SJSA1 (cell line): ENCODE data around the gene RAB3D. TPM values are rescaled to one million over a fixed set of nuclear protein-coding genes. Genes with fewer than 3 reads are reported as not detected.
A peak's percentile ranks its signal among the peaks of the same experiment; 100 is the strongest.
"Not testable (repeated sequence)": the region's sequence is repeated elsewhere in the genome, so short reads cannot be mapped to it uniquely, and the experiment has no call there.

ENCODE experiments used
- DNase-seq, 2 experiments: peaks; one replicate each; pipeline ENCODE4 v3.0.0-alpha.2; 2015 to 2020; ENCODE audit warnings: low spot score in 2 of 2, low read depth in 1 of 2
- H3K27ac ChIP-seq: fragments of 250-450 bp; sonication (Bioruptor Pico); 2 replicates; pipeline ENCODE4 v1.5.1; 2020; ENCODE audit warnings: mild to moderate bottlenecking, moderate library complexity
- H3K27me3 ChIP-seq: fragments of 250-450 bp; sonication (Bioruptor Pico); replicated peaks from 2 replicates; pipeline ENCODE4 v1.5.1; 2020; ENCODE audit warnings: mild to moderate bottlenecking, moderate library complexity
- H3K36me3 ChIP-seq: fragments of 250-450 bp; sonication (Bioruptor Pico); 2 replicates; pipeline ENCODE4 v1.5.1; 2020; ENCODE audit warnings: mild to moderate bottlenecking
- H3K4me1 ChIP-seq: fragments of 250-450 bp; sonication (Bioruptor Pico); replicated peaks from 2 replicates; pipeline ENCODE4 v1.6.1; 2021; ENCODE audit warnings: mild to moderate bottlenecking
- H3K4me3 ChIP-seq: fragments of 250-450 bp; sonication (Bioruptor Pico); 2 replicates; pipeline ENCODE4 v1.5.1; 2020; ENCODE audit warnings: mild to moderate bottlenecking
- H3K9me3 ChIP-seq: fragments of 250-450 bp; sonication (Bioruptor Pico); replicated peaks from 2 replicates; pipeline ENCODE4 v1.5.1; 2020; ENCODE audit warnings: mild to moderate bottlenecking
- total RNA-seq: library from RNA; depleted of rRNA; stranded (reverse); fragments of >200 nt; shearing (Covaris generic); gene quantifications from 2 replicates; pipeline ENCODE4 v1.2.3, GENCODE V29; 2014; rRNA removed

The RAB3D gene, protein sequence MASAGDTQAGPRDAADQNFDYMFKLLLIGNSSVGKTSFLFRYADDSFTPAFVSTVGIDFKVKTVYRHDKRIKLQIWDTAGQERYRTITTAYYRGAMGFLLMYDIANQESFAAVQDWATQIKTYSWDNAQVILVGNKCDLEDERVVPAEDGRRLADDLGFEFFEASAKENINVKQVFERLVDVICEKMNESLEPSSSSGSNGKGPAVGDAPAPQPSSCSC
- 0.38 and 1.4 TPM in 2 replicates for total RNA-seq

DNA sequence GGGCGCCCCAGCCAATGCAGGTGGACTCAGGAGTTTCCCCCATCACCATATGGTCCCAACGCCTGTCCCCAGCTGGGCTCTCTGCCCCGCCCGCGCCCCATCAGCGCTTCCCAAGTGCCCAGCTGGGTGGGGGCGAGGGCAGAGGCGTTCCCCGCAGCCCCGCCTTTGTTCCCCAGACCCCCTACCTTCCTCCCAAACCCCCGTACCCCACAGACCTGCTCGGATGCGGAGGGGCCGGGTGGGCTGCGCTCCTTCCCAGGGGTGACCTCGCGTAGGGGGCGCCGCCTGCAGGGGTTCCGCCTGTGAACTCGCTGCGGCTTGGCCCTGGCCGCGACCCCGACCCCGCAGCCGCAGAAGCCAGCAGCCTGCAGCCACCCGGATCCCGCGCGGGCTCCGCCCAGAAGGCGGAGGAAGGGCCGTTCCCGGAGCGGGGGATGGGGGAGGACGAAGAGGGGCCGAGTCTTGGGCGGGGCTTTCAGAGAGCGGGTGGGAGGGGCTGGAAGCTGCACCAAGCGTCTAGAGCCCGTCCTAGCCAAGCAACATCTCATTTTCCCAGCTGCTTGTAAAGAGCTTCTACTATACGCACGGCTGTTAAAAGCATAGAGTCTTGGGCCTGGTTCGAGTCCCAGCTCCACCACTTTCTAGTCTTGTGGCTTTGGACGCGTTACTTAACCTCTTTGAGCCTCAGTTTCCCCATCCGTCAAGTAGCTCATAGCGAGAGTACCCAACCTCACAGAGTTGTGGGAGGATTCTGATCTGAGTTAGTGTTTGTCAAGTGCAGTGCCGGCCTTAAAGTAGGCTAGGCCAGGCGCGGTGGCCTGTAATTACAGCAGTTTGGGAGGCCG is at the start of gene RAB3D:
TSS of gene RAB3D (minus strand) at position 404 of the 845 bp plus-strand sequence. CDS start 2,258 bp downstream, outside the sequence.
- Histone ChIP-seq H3K36me3 (peaks cover 6% of the 10 kb centered on the region), H3K9me3 (no peaks in the 10 kb centered on the region), H3K4me1 (peaks cover 17% of the 10 kb centered on the region), H3K27ac (no peak within 1 kb of the TSS), H3K27me3 (no peaks in the 10 kb centered on the region), H3K4me3 (0 out of 2 replicates have a peak within 1 kb of the TSS, but pooled peaks have one; percentile 12)
- DNase-seq = peak in 1 of 2 experiments; percentile 74

DNA sequence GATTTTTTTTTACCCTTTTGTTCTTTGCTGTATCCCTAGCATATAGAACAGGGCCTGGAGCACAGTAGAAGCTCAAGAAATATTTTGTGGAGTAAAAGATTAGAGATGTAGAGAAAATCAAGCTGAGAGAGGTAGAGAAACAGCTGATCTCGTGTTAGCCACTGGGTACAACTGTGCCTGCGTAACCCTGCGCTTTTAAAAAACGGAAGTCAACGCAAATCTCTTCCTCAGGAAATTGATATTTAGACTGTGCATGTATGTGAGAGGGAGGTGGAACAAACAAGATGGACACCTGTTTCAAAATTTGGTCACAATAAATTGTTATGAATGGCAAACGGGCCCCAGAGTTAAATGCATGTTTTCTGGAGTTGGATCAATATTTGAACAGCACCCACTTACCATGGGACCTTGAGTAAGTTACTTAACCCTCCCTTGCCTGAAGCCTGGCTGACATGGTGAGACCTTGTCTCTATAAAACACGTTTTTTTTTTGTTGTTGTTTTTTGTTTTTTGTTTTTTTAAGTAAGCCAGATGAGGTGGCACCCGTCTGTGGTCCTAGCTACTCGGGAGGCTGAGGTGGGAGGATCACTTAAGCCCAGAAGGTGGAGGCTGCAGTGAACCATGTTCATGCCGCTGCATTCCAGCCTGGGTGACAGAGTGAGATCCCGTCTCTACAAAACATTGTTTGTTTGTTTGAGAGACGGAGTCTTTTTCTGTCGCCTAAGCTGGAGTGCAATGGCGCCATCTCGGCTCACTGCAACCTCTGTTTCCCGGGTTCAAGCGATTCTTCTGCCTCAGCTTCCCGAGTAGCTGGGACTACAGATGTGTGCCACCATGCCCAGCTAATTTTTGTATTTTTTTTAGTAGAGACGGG is 47.9 kb upstream of the RAB3D start:
- H3K27ac ChIP-seq = no peak overlapping the region
- H3K36me3 ChIP-seq = no peaks in the 10 kb centered on the region
- H3K27me3 ChIP-seq = peaks cover 12% of the 10 kb centered on the region
- H3K4me1 ChIP-seq = peaks cover 15% of the 10 kb centered on the region
- no peaks in the 10 kb centered on the region for H3K9me3 ChIP-seq
- H3K4me3 ChIP-seq = no peak overlapping the region
- no peak for DNase-seq

DNA sequence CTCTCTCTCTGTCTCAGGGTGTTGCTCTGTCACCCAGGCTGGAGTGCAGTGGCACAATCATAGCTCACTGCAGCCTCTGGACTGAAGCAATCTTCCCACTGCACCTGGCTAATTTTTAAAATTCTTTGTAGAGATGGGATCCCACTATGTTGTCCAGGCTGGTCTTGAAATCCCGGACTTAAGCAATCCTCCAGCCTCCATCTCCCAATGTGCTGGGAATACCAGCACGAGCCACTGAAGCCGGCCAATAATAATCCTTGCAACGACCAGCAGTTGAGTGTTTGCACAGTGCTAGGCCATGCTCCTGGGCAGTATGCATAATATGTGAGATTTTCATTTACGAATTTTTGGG is 45.3 kb upstream of the RAB3D start:
- DNase-seq = no peak
- H3K27ac ChIP-seq = no peak overlapping the region
- H3K4me3 ChIP-seq = no peak overlapping the region
- H3K36me3 ChIP-seq = no peaks in the 10 kb centered on the region
- peaks cover 12% of the 10 kb centered on the region for H3K27me3 ChIP-seq
- H3K4me1 ChIP-seq = peaks cover 32% of the 10 kb centered on the region
- H3K9me3 ChIP-seq = no peaks in the 10 kb centered on the region

DNA sequence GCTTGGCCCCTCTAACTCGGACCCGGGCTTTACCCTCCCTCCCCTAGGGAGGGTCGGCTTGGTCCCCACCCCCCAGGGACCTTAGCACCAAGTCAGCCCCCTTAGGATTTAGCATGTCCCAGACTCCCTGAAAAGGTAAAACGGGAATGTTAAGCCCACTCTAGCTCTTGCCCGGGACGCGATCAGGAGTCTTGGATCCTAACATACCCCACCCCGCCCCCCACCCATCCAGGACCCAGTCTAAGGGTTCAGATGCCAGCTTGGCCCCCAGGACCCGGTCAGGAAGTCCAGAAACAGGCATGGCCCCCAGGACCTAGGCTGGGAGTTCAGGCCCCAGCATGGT is 44.2 kb upstream of the RAB3D start:
- H3K27ac ChIP-seq = no peak overlapping the region

DNA sequence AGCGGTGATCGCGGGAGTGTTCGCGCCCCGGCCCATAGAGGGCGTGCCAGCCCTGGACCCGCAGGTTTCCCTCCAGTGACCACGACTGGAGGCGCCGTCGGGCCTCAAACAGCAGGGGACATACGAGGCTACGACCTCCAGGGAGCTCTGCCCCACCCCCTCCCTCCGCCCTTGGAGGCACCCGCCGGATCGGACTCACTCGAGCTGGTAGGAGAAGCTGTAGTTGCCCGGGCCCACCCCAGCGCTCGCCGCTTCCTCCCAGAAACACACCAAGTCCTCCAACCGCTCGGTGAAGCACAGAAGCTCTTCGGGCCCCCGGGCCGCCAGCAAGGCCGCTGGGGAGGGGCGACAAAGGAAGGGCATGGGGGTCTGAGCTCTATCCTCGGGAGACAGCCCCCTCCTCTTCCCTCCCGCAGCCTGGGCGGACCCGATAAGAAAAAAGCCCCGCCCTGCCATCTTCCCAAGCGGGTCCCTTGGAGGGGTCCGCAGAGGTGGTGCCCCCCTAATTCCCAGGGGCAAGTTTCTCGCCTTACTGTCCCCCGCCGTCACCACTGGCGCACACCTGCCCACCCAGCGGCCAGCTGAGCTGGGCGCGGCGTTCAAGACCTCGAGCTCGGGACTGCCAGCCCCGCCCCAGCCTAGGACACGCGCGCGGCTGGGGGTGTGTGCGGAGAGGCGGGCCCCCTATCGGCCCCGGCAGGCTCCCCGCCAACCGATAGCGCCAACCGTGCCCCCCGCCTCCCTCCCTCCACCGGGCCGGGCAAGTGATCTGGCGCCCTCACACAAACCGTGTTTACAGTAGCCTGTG is 43.6 kb upstream of the RAB3D start:
- DNase-seq = peak in 1 of 2 experiments; percentile 59
- Histone ChIP-seq H3K4me3 (0 out of 2 replicates have a peak overlapping the region, but pooled peaks have one; percentile 3), H3K36me3 (no peaks in the 10 kb centered on the region), H3K27ac (no peak overlapping the region), H3K9me3 (no peaks in the 10 kb centered on the region), H3K27me3 (peaks cover 12% of the 10 kb centered on the region), H3K4me1 (peaks cover 43% of the 10 kb centered on the region)

More for the DNA sequence above, 44.2 kb upstream of the RAB3D start:
- Histone ChIP-seq H3K27me3 (peaks cover 12% of the 10 kb centered on the region), H3K36me3 (no peaks in the 10 kb centered on the region), H3K4me3 (peak overlapping the region; percentile 20), H3K4me1 (peaks cover 37% of the 10 kb centered on the region), H3K9me3 (no peaks in the 10 kb centered on the region)
- DNase-seq = no peak

DNA sequence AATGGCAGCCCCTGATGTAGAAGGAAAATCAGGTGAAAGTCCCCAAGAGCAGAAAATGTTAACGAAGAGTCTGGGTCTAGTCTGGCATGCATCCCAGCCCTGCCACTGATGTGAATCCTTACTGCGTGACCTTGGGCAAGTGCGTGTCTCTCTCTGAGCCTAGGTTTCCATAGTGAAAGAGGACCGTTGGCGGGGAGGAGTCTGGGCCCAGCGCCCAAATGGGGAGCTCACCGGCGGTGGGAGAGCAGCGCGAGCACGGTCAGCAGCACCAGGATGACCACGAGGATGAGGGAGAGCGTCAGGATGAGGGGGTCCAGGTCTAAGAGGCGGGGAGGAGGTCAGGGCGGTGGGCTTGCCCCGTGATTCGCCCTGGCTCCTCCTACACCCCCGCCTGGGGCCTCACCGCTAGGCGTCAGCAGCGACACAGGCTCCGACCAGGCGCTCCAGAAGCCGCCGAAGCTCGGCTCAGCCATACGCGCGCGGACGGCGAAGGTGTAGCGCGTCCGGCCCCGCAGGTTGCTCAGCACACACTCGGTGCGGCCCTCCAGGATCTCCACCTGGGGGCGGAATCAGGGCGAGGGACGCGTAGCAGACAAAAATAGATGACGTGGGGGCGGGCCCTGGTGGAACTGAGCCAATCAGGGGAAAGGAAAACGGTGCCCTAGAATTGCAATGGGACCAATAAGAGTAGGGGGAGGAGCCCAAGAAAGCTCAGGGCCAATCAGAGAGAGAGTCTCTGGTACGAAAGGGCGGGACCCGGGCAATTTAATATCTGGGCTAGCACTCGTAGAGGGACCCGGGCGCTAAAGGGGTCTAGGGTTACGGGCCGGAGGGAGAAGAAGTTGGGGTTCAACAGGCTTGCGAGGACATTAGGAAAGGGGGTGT is 41.4 kb upstream of the RAB3D start:
- peak overlapping the region; percentile 48 for H3K4me3 ChIP-seq
- H3K36me3 ChIP-seq = no peaks in the 10 kb centered on the region
- peak overlapping the region; percentile 53 for H3K27ac ChIP-seq
- DNase-seq = peak; percentile 96 to 99
- peaks cover 12% of the 10 kb centered on the region for H3K27me3 ChIP-seq
- no peaks in the 10 kb centered on the region for H3K9me3 ChIP-seq
- peaks cover 55% of the 10 kb centered on the region for H3K4me1 ChIP-seq

DNA sequence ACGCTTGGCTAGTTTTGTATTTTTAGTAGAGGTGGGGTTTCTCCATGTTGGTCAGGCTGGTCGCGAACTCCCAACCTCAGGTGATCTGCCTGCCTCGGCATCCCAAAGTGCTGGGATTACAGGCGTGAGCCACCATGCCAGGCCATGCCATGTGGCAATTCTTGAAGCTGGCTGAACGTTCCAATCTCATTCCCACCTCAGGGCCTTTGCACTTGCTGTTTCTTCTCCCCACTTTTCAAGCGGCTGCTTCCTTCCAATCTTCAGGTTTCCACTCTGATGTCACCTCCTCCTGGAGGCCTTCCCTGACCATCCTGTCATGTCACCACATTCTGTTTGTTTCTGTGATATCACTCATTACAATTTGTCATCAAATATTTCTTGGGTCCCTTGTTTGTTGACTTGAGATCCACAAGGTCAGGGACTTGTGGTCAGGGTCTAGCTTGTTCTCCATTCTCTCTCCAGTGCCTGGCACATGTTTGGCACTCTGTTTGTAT is 40.4 kb upstream of the RAB3D start:
- Histone ChIP-seq H3K27me3 (peaks cover 12% of the 10 kb centered on the region), H3K9me3 (no peaks in the 10 kb centered on the region), H3K4me3 (no peak overlapping the region), H3K36me3 (no peaks in the 10 kb centered on the region), H3K27ac (no peak overlapping the region), H3K4me1 (peaks cover 61% of the 10 kb centered on the region)
- no peak for DNase-seq

DNA sequence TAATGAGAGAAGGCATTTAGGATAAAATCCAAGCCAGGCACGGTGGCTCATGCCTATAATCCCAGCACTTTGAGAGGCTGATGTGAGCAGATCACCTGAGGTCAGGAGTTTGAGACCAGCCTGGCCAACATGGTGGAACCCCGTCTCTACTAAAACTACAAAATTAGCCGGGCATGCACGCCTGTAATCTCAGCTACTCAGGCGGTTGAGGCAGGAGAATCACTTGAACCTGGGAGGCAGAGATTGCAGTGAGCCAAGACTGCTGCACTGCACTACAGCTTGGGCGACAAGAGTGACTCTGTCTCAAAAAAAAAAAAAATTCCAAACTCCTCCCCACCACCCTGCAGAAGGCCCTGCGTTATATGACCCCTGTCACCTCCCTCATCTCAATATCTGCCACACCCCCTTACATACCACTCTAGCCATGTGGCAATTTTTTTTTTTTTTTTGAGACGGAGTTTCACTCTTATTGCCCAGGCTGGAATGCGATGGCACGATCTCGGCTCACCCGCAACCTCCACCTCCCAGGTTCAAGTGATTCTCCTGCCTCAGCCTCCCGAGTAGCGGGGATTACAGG is 39.9 kb upstream of the RAB3D start:
- not testable (repeated sequence) for H3K27ac ChIP-seq, H3K36me3 ChIP-seq, H3K9me3 ChIP-seq, H3K4me3 ChIP-seq, DNase-seq
- H3K4me1 ChIP-seq = peaks cover 61% of the 10 kb centered on the region
- H3K27me3 ChIP-seq = peaks cover 12% of the 10 kb centered on the region

DNA sequence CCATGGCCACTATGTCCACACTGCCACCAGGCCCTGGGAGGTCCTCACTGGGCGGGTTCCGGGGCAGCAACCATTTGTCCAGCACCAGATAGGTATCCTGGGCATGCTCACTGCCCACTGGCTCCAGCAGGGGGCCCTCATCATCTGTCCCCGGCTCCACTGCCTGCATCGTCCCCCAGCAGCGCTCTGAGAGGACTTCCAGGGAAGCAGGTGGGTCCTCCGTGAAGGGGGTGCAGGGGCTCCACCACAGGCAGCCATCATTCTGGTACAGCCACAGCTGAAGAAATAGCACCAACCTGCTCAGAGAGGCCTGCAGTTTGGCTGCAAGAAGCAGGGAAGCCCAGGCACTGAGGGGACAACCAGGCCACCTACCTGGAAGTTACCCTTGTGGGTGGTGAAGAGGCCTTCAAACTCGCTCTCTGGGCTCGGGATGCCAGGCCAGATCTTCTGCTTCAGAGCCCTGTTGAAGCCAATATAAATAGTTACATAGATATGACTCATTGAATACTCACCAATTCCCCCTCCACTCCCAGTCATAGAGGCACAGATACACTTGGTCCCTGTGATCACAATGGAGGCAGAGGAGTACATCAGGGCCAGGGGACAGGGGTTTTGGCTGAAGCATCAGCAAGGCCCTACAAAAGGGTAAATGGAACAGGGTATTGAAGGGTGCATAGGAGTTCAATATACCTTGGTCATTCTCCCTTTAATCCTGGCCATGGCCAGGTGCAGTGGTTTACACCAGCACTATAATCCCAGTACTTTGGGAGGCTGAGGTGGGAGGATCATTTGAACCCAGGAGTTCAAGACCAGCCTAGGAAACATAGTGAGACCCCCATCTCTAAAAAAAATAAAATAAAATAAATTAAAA is 39.1 kb upstream of the RAB3D start:
- H3K4me1 ChIP-seq = peaks cover 61% of the 10 kb centered on the region
- DNase-seq = peak; percentile 70 to 78
- H3K27ac ChIP-seq = no peak overlapping the region
- H3K27me3 ChIP-seq = peaks cover 12% of the 10 kb centered on the region
- no peak overlapping the region for H3K4me3 ChIP-seq
- no peaks in the 10 kb centered on the region for H3K9me3 ChIP-seq
- no peaks in the 10 kb centered on the region for H3K36me3 ChIP-seq

DNA sequence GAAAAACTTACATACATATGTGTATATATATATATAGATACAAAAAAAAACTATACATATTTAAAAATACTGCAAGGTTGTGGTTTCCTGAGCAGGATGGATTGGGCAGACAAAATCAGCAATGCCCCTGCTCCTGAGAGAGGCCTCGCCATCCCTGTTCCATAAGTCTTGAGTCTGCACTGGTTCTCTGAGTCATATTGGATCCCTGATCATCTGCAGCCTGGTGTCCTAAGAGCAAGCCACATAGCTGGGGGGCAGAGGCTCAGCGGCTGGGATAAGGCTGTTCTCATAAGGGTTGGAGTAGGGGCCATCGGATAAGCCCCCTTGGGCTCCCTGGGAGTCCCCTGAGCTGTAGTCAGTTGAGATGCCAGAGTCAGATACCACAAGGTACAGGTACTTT is 38.3 kb upstream of the RAB3D start:
- H3K36me3 ChIP-seq = no peaks in the 10 kb centered on the region
- H3K4me1 ChIP-seq = peaks cover 55% of the 10 kb centered on the region
- H3K27me3 ChIP-seq = peaks cover 4% of the 10 kb centered on the region
- H3K9me3 ChIP-seq = no peaks in the 10 kb centered on the region
- H3K4me3 ChIP-seq = no peak overlapping the region
- DNase-seq = no peak
- no peak overlapping the region for H3K27ac ChIP-seq

DNA sequence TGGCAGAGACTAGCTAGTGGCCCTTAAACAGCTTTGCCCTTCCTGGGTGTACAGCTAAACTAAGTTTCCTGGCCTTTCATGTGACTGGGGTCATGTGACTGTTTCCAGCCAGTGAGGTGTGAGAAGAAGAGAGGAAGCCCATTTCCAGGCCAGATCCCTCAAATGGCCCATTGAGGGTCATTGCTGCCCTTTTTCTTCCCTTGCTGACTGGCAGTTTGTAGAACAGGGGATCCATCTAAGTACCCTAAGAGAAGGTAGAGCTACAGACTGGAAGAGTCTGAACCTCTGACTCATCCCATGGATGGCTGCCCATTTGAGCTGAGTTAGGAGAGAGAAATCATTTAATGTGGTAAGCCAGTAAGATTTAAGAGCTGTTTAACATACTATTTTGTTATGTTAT is 37.8 kb upstream of the RAB3D start:
- peak; percentile 62 to 66 for DNase-seq
- Histone ChIP-seq H3K9me3 (no peaks in the 10 kb centered on the region), H3K36me3 (no peaks in the 10 kb centered on the region), H3K27ac (no peak overlapping the region), H3K27me3 (no peaks in the 10 kb centered on the region), H3K4me1 (peaks cover 50% of the 10 kb centered on the region), H3K4me3 (no peak overlapping the region)
